Measurements from ENCODE around the gene MAGOHB.

GRCh38 chr12:10607885-10608458 lies 5.4 kb downstream of the MAGOHB start:
- TF ChIP-seq CTCF (IDR thresholded peaks at IDR 0.05) (no peak), POLR2A (IDR thresholded peaks at IDR 0.05; ENCODE audit: low read depth) (no peak)

All from esophagus muscularis mucosa (tissue), 3 donors.